ENCODE data around the gene HMCN2. TPM values are rescaled to one million over a fixed set of nuclear protein-coding genes. Genes with fewer than 3 reads are reported as not detected.

The HMCN2 gene
- polyA plus RNA-seq, 1 of the 3 experiments (the other 2 are of a cell fraction), result 0.15 TPM

GRCh38 chr9:130432362-130432761 lies 166.8 kb downstream of the HMCN2 start:
- Histone ChIP-seq H3K79me2 (ENCODE audit: insufficient read depth) (no peaks in the 10 kb centered on the region), H3K36me3 (replicated peaks in 1 of 2; ENCODE audit: control insufficient read depth in 1 of 2, insufficient read depth in 2 of 2, low read length in 1 of 2) (no peaks in the 10 kb centered on the region), H3K4me2 (no peak overlapping the region), H3K9me2 (no peaks in the 10 kb centered on the region), H3K27ac (ENCODE audit: low read depth in 2 of 2, low read length in 1 of 2) (no peak overlapping the region), H3K4me1 (ENCODE audit: control insufficient read depth in 1 of 2, insufficient read depth in 2 of 2, low read depth in 1 of 2, low read length in 1 of 2) (peaks cover 0 to 24% of the 10 kb centered on the region in 2 experiments; a peak in 1 of 4 replicates), H4K20me1 (ENCODE audit: insufficient read depth) (no peaks in the 10 kb centered on the region), H3K9me3 (no peaks in the 10 kb centered on the region), H3K27me3 (ENCODE audit: insufficient read depth) (no peaks in the 10 kb centered on the region), H3F3A (replicated peaks; ENCODE audit: insufficient read depth) (no peaks in the 10 kb centered on the region), H3K9ac (no peak overlapping the region), H2AFZ (ENCODE audit: low read depth) (no peak overlapping the region), H3K4me3 (ENCODE audit: low read depth in 2 of 2, low read length in 1 of 2) (no peak overlapping the region)
- 91% methylated on average over 9 of the region's 11 CpGs for WGBS (ENCODE audit: low lambda C conversion rate)
- TF ChIP-seq JUND (IDR thresholded peaks at IDR 0.05) (no peak), PBX3 (IDR thresholded peaks at IDR 0.05) (no peak), TCF12 (IDR thresholded peaks at IDR 0.05) (no peak)
- POLR2A ChIA-PET, result interaction anchor here (0.6 kb wide), 1 partner anchor 29 kb away, joined by 3 read pairs; no protein-coding TSS in a partner anchor
- DNase-seq, result peak; percentile 52
- CTCF ChIA-PET, result interaction anchor here (0.8 to 3.3 kb wide), 4 partner anchors 21 to 46 kb away, joined by 3 to 13 read pairs (median 3); no protein-coding TSS in a partner anchor

- Histone ChIP-seq H3K79me2 (ENCODE audit: insufficient read depth) (no peaks in the 10 kb centered on the region), H3K27ac (ENCODE audit: low read depth in 2 of 2, low read length in 1 of 2) (no peak overlapping the region), H2AFZ (ENCODE audit: low read depth) (no peak overlapping the region), H3K4me3 (ENCODE audit: low read depth in 2 of 2, low read length in 1 of 2) (no peak overlapping the region), H3K9me3 (no peaks in the 10 kb centered on the region), H3K9me2 (no peaks in the 10 kb centered on the region), H3K4me1 (ENCODE audit: control insufficient read depth in 1 of 2, insufficient read depth in 2 of 2, low read depth in 1 of 2, low read length in 1 of 2) (peaks cover 0 to 24% of the 10 kb centered on the region in 2 experiments; a peak in 1 of 4 replicates), H3F3A (replicated peaks; ENCODE audit: insufficient read depth) (no peaks in the 10 kb centered on the region), H3K27me3 (ENCODE audit: insufficient read depth) (no peaks in the 10 kb centered on the region), H3K9ac (no peak overlapping the region), H3K36me3 (replicated peaks in 1 of 2; ENCODE audit: control insufficient read depth in 1 of 2, insufficient read depth in 2 of 2, low read length in 1 of 2) (no peaks in the 10 kb centered on the region), H4K20me1 (ENCODE audit: insufficient read depth) (no peaks in the 10 kb centered on the region), H3K4me2 (no peak overlapping the region)
- CTCF ChIA-PET, result interaction anchor here (0.6 to 3.3 kb wide), 7 partner anchors 11 to 962 kb away, joined by 3 to 13 read pairs (median 4); no protein-coding TSS in a partner anchor
- DNase-seq, result no peak
- TF ChIP-seq EZH2phosphoT487 (IDR thresholded peaks at IDR 0.05; ENCODE audit: borderline replicate concordance, low read depth) (no peak), FOSL2 (IDR thresholded peaks at IDR 0.05; ENCODE audit: borderline replicate concordance, low read depth) (no peak), GATA2 (CRISPR knock-in tag; IDR thresholded peaks at IDR 0.05) (no peak), IRF3 (IDR thresholded peaks at IDR 0.05; ENCODE audit: low read depth, low read length) (no peak), USF1 (IDR thresholded peaks at IDR 0.05; ENCODE audit: borderline replicate concordance, low read depth) (no peak), USF2 (IDR thresholded peaks at IDR 0.05; ENCODE audit: borderline replicate concordance, low read depth, low read length) (no peak), FOXM1 (IDR thresholded peaks at IDR 0.05; ENCODE audit: low read depth) (no peak), CTCF (IDR thresholded peaks at IDR 0.05) (no peak), ZBTB33 (IDR thresholded peaks at IDR 0.05; ENCODE audit: borderline replicate concordance, low read depth) (no peak), RXRA (IDR thresholded peaks at IDR 0.05; ENCODE audit: borderline replicate concordance, low read depth) (no peak), SIN3A (IDR thresholded peaks at IDR 0.05; ENCODE audit: borderline replicate concordance, low read depth, low read length) (no peak), FOXJ3 (CRISPR knock-in tag; IDR thresholded peaks at IDR 0.05) (no peak), JUND (IDR thresholded peaks at IDR 0.05) (no peak), ELF1 (IDR thresholded peaks at IDR 0.05) (no peak), TEAD4 (IDR thresholded peaks at IDR 0.05; ENCODE audit: borderline replicate concordance, insufficient read depth) (no peak), YY1 (IDR thresholded peaks at IDR 0.05; ENCODE audit: low read depth) (no peak), TAF1 (IDR thresholded peaks at IDR 0.05; ENCODE audit: borderline replicate concordance, low read depth, low read length) (no peak)
- 97% methylated on average over 5 of the region's 16 CpGs for WGBS (ENCODE audit: low lambda C conversion rate)
- POLR2A ChIA-PET, result no interaction called here
Measured at GRCh38 chr9:130432796-130433167, 167.2 kb downstream of the HMCN2 start.
